Mesenteric fat pad (tissue), 1 donor: ENCODE data around the gene TMEM205. TPM values are rescaled to one million over a fixed set of nuclear protein-coding genes. Genes with fewer than 3 reads are reported as not detected.
"Not testable (repeated sequence)": the region's sequence is repeated elsewhere in the genome, so short reads cannot be mapped to it uniquely, and the experiment has no call there.

Source experiments
- DNase-seq: peaks from one replicate; pipeline ENCODE4 v3.0.0-alpha.2; 2020; ENCODE audit warnings: low spot score
- long read RNA-seq: library from polyadenylated mRNA; unstranded; transcript quantifications from one replicate; pipeline ENCODE4 v2.0.0, GENCODE V29; 2020
- total RNA-seq: library from RNA; stranded (reverse); fragmentation: NEBNext Ultra II Directional; extraction: Animal tissue kit (Norgen Biotek cat#: 25700); gene quantifications from one replicate; pipeline ENCODE4 v1.2.1, GENCODE V29; 2021
- donor health status: DM: yes; HTN: yes; CAD: no.

The TMEM205 gene
- total RNA-seq = 54.3 TPM
- long read RNA-seq, transcript TMEM205-216 (4 exons, 792 nt) = major isoform, 13 of 25 reads
- long read RNA-seq, partial matches to known transcripts = 0 of 25 reads
- long read RNA-seq, other reads (novel, unspliced or antisense) = 1 of 25 reads

GRCh38 chr19:11346104-11346940 lies at the start of gene TMEM205, which contains the start of gene CCDC159:
Gene TMEM205, minus strand, starts transcription at chr19:11346268. Its CDS starts 649 bp downstream, at chr19:11345619.
Gene CCDC159, plus strand, starts transcription at chr19:11346519. Its CDS starts 88 bp downstream, at chr19:11346607.
- DNase-seq = peak; percentile 98

GRCh38 chr19:11390933-11391680 lies 45.0 kb upstream of the TMEM205 start:
- DNase-seq = no peak

- no peak for DNase-seq
These were observed 44.3 kb upstream of the TMEM205 start for GRCh38 chr19:11390359-11390758.

GRCh38 chr19:11387162-11388034 lies 41.3 kb upstream of the TMEM205 start:
- DNase-seq = no peak

GRCh38 chr19:11384778-11385129 lies 38.7 kb upstream of the TMEM205 start:
- no peak for DNase-seq

- no peak for DNase-seq
These were observed 37.6 kb upstream of the TMEM205 start for GRCh38 chr19:11383706-11384048.

GRCh38 chr19:11382898-11383705 lies 37.0 kb upstream of the TMEM205 start:
- DNase-seq = no peak

GRCh38 chr19:11380653-11381537 lies 34.8 kb upstream of the TMEM205 start:
- peak; percentile 93 for DNase-seq

- DNase-seq = no peak
These were observed 33.8 kb upstream of the TMEM205 start for GRCh38 chr19:11379857-11380350.

- not testable (repeated sequence) for DNase-seq
These were observed 33.3 kb upstream of the TMEM205 start for GRCh38 chr19:11379269-11379845.

GRCh38 chr19:11378319-11379189 lies 32.5 kb upstream of the TMEM205 start:
- no peak for DNase-seq

- DNase-seq = no peak
These were observed 31.7 kb upstream of the TMEM205 start for GRCh38 chr19:11377756-11378155.

GRCh38 chr19:11377237-11377636 lies 31.2 kb upstream of the TMEM205 start:
- no peak for DNase-seq

GRCh38 chr19:11375143-11375948 lies 29.3 kb upstream of the TMEM205 start:
- no peak for DNase-seq

- peak; percentile 98 for DNase-seq
These were observed 28.5 kb upstream of the TMEM205 start, which contains the start of gene SWSAP1 for GRCh38 chr19:11374433-11375142. Gene SWSAP1, plus strand, starts transcription at chr19:11374666. Its CDS starts 15 bp downstream, at chr19:11374681.

GRCh38 chr19:11373885-11374432 lies 27.9 kb upstream of the TMEM205 start:
- DNase-seq = no peak
